Psoas muscle (tissue), 8 donors: ENCODE measurements around the gene ZNF341. TPM values are rescaled to one million over a fixed set of nuclear protein-coding genes. Genes with fewer than 3 reads are reported as not detected.
A peak's percentile ranks its signal among the peaks of the same experiment; 100 is the strongest.

Source experiments
- ATAC-seq, 4 donors: fragments of 200-7000 bp; cut with Tn5 transposase; one replicate each; pipeline ENCODE4 v1.9.1; 2020; ENCODE audit warnings: moderate library complexity in 3 of 4, mild to moderate bottlenecking in 2 of 4
- DNase-seq, 2 donors: peaks; one replicate each; pipeline ENCODE4 v3.0.0-alpha.2; 2020
- H3K27ac ChIP-seq: fragments of 200-600 bp; one replicate; pipeline ENCODE4 v1.8.0; 2022
- H3K27me3 ChIP-seq, 3 donors: fragments of 200-600 bp in 1 of 3; one replicate each; pipeline versions ENCODE4 v1.6.1 to v1.8.0; 2013 to 2022; ENCODE audit warnings: low read length in 2 of 3, mild to moderate bottlenecking in 2 of 3, moderate library complexity in 1 of 3; ENCODE audit not compliant: insufficient read depth in 3 of 3
- H3K36me3 ChIP-seq, 2 donors: fragments of 200-600 bp in 1 of 2; one replicate each; pipeline versions ENCODE4 v1.6.1 to v1.8.0; 2013 to 2022; ENCODE audit warnings: low read depth in 1 of 2, mild to moderate bottlenecking in 1 of 2, moderate library complexity in 1 of 2; ENCODE audit not compliant: insufficient read depth in 1 of 2
- H3K4me1 ChIP-seq: fragments of 200-600 bp; one replicate; pipeline ENCODE4 v1.8.0; 2022
- H3K4me3 ChIP-seq: fragments of 200-600 bp; one replicate; pipeline ENCODE4 v1.8.0; 2022; ENCODE audit warnings: mild to moderate bottlenecking
- H3K9me3 ChIP-seq: fragments of 200-600 bp; one replicate; pipeline ENCODE4 v1.8.0; 2022
- CTCF ChIP-seq: fragments of 200-600 bp; IDR thresholded peaks from one replicate; pipeline ENCODE4 v1.8.0; 2022; ENCODE audit warnings: antibody characterized with exemption
- WGBS, 3 donors: extraction: QIAGEN DNeasy Blood & Tissue Kit; methylation state at CpG; one replicate each; pipeline versions ENCODE4 v1.1.6 to v1.1.7; 2013; 5-methylcytosine and 5-hydroxymethylcytosine counted together
- intact Hi-C, 2 donors: fragments of 100-400 bp; cut with DNase I; formaldehyde crosslinking; loops; one replicate each; pipeline versions ENCODE4 v1.11.0 to v1.14.2; 2022
- polyA plus RNA-seq, 3 donors: library from polyadenylated mRNA; stranded (reverse); fragments of 200-250 nt; gene quantifications; one replicate each; pipeline ENCODE4 v1.2.3, GENCODE V29; 2013
- total RNA-seq, 4 donors: library from RNA; stranded (reverse); fragmentation: NEBNext Ultra II Directional in 2 of 4; extraction: Animal tissue kit (Norgen Biotek cat#: 25700) in 2 of 4; gene quantifications; one replicate each; pipeline versions ENCODE4 v1.2.1 to v1.2.4, GENCODE V29; 2021 to 2023
- donor health status: healthy with polysubstance abuse.
- donor health status: DM: no; HTN: no; CAD: no; lungs with moderate emphysema.
- donor health status: Bipolar disorder and iron deficiency.
- donor health status: healthy.
- donor health status: DM: yes; HTN: yes; CAD: no.
- donor health status: DM: no; HTN: no; CAD: no.
- donor health status: DM: no; HTN: no; CAD: no.
- donor health status: DM: yes; HTN: yes; CAD: no.

The ZNF341 gene
- total and polyA plus RNA-seq, 7 donors, result 1.3 to 3.0 (median 1.5) TPM

- Histone ChIP-seq H3K4me3 (no peak overlapping the region), H3K36me3 (no peaks in the 10 kb centered on the region), H3K4me1 (no peaks in the 10 kb centered on the region), H3K27me3 (no peaks in the 10 kb centered on the region), H3K27ac (no peak overlapping the region), H3K9me3 (no peaks in the 10 kb centered on the region)
- ATAC-seq, result no peak
- DNase-seq, result no peak
- 90 to 94% (median 93%) methylated on average over 5 of the region's 5 CpGs for WGBS, 3 donors
- TF ChIP-seq CTCF, result no peak
- intact Hi-C loops, result no loop called here
Observed at GRCh38 chr20:33727115-33727479, 4.7 kb upstream of the ZNF341 start.

GRCh38 chr20:33727806-33728205, 4.0 kb upstream of the ZNF341 start:
- Histone ChIP-seq H3K4me3 (no peak overlapping the region), H3K27ac (no peak overlapping the region), H3K36me3 (no peaks in the 10 kb centered on the region), H3K9me3 (no peaks in the 10 kb centered on the region), H3K4me1 (peaks cover 3% of the 10 kb centered on the region), H3K27me3 (no peaks in the 10 kb centered on the region)
- intact Hi-C loops, result no loop called here
- 87 to 89% (median 88%) methylated on average over 3 of the region's 3 CpGs for WGBS, 3 donors
- no peak for DNase-seq
- ATAC-seq, result no peak
- TF ChIP-seq CTCF, result no peak

- Histone ChIP-seq H3K4me1 (peaks cover 3% of the 10 kb centered on the region), H3K4me3 (no peak overlapping the region), H3K27me3 (no peaks in the 10 kb centered on the region), H3K27ac (no peak overlapping the region), H3K9me3 (no peaks in the 10 kb centered on the region), H3K36me3 (no peaks in the 10 kb centered on the region)
- DNase-seq (no peak), ATAC-seq (no peak)
- WGBS, 3 donors, result 65 to 82% (median 72%) methylated on average over 2 of the region's 2 CpGs
- TF ChIP-seq CTCF, result no peak
- intact Hi-C loops, result no loop called here
Observed at GRCh38 chr20:33728463-33728862, 3.3 kb upstream of the ZNF341 start.

- H3K9me3 ChIP-seq, result no peaks in the 10 kb centered on the region
- DNase-seq (no peak), ATAC-seq (no peak)
- no peak overlapping the region for H3K4me3 ChIP-seq
- H3K27me3 ChIP-seq, result no peaks in the 10 kb centered on the region
- H3K4me1 ChIP-seq, result peaks cover 3% of the 10 kb centered on the region
- intact Hi-C loops, result no loop called here
- 72 to 82% (median 74%) methylated on average over 4 of the region's 4 CpGs for WGBS, 3 donors
- TF ChIP-seq CTCF, result no peak
- H3K36me3 ChIP-seq, result no peaks in the 10 kb centered on the region
- H3K27ac ChIP-seq, result no peak overlapping the region
Observed at GRCh38 chr20:33729101-33729500, 2.7 kb upstream of the ZNF341 start.

- peaks cover 2% of the 10 kb centered on the region for H3K9me3 ChIP-seq
- ATAC-seq (peak in 1 of 4 donors; percentile 1), DNase-seq (no peak)
- intact Hi-C loops, result no loop called here
- H3K4me3 ChIP-seq, result peak overlapping the region; percentile 72
- H3K36me3 ChIP-seq, result no peaks in the 10 kb centered on the region
- TF ChIP-seq CTCF, result no peak
- no peaks in the 10 kb centered on the region for H3K27me3 ChIP-seq
- peaks cover 3% of the 10 kb centered on the region for H3K4me1 ChIP-seq
- H3K27ac ChIP-seq, result peak overlapping the region; percentile 81
- 78 to 82% (median 81%) methylated on average over 18 of the region's 18 CpGs for WGBS, 3 donors
Observed at GRCh38 chr20:33730946-33731692, 677 bp upstream of the ZNF341 start.
